Measurements from ENCODE around the gene EID3.

GRCh38 chr12:104263026-104263425, 40.5 kb upstream of the EID3 start:
- no peak for TF ChIP-seq CTCF (IDR thresholded peaks at IDR 0.05)
- no peak for TF ChIP-seq POLR2A (IDR thresholded peaks at IDR 0.05)
- TF ChIP-seq POLR2AphosphoS5 (IDR thresholded peaks at IDR 0.05): no peak

All from prostate gland (tissue), 2 donors.